Adrenal gland (tissue), 12 donors: ENCODE measurements around the gene PIK3AP1. TPM values are rescaled to one million over a fixed set of nuclear protein-coding genes. Genes with fewer than 3 reads are reported as not detected.
A peak's percentile ranks its signal among the peaks of the same experiment; 100 is the strongest.

Experiments used
- DNase-seq, 7 donors: peaks; one replicate each; pipeline ENCODE4 v3.0.0-alpha.2; 2019 to 2020
- H3K27ac ChIP-seq, 5 donors: fragments of 200-600 bp; sonication (generic) in 4 of 5; 1 replicate in 3 of 5; 2 replicates in 2 of 5; pipeline versions ENCODE4 v1.5.1 to v1.8.0; 2016 to 2020; ENCODE audit warnings: mild to moderate bottlenecking in 1 of 5
- H3K27me3 ChIP-seq: fragments of 200-600 bp; 2 replicates; pipeline ENCODE4 v1.8.0; 2021
- H3K36me3 ChIP-seq, 2 donors: fragments of 200-600 bp; replicated peaks in 1 of 2; 1 replicate in 1 of 2; 2 replicates in 1 of 2; pipeline versions ENCODE4 v1.5.1 to v1.8.0; 2018 to 2022
- H3K4me1 ChIP-seq, 2 donors: fragments of 200-600 bp; replicated peaks in 1 of 2; 1 replicate in 1 of 2; 2 replicates in 1 of 2; pipeline versions ENCODE4 v1.5.1 to v1.8.0; 2018 to 2021
- H3K4me3 ChIP-seq, 4 donors: fragments of 200-600 bp; sonication (generic) in 3 of 4; one replicate each; pipeline ENCODE4 v1.5.1; 2016 to 2018
- H3K9me3 ChIP-seq, 3 donors: fragments of 200-600 bp; sonication (generic) in 1 of 3; replicated peaks in 1 of 3; 1 replicate in 2 of 3; 2 replicates in 1 of 3; pipeline versions ENCODE4 v1.5.1 to v1.8.0; 2016 to 2021
- POLR2A ChIP-seq, 2 donors: fragments of 450-650 bp; IDR thresholded peaks; one replicate each; pipeline ENCODE4 v1.6.1; 2017; ENCODE audit warnings: antibody characterized with exemption in 2 of 2, mild to moderate bottlenecking in 2 of 2, moderate library complexity in 1 of 2
- WGBS, 4 donors: extraction: QIAGEN DNeasy Blood & Tissue Kit in 2 of 4; methylation state at CpG; one replicate each; pipeline versions ENCODE4 v1.1.5 to v1.1.7; 2013 to 2017; 5-methylcytosine and 5-hydroxymethylcytosine counted together
- intact Hi-C, 2 donors: fragments of 100-400 bp; cut with DNase I; formaldehyde crosslinking; loops; one replicate each; pipeline versions ENCODE4 v1.14.1 to v1.15.0; 2022 to 2023
- polyA plus RNA-seq, 3 donors: library from polyadenylated mRNA; stranded (reverse); fragments of 200-250 nt in 2 of 3; fragments of 350-450 nt in 1 of 3; fragmentation: Illumina TruSeq in 1 of 3; extraction: RNeasy Lipid Tissue Mini Kit (QIAGEN cat#74804) in 1 of 3; gene quantifications; one replicate each; pipeline ENCODE4 v1.2.3, GENCODE V29; 2013 to 2014
- total RNA-seq, 9 donors: library from RNA; depleted of rRNA in 4 of 9; stranded (reverse); fragments of >200 nt in 4 of 9; fragments of 120-200 nt in 1 of 9; fragmentation: NEBNext Ultra II Directional in 1 of 9; extraction: Animal tissue kit (Norgen Biotek cat#: 25700) in 1 of 9; gene quantifications; one replicate each; pipeline versions ENCODE4 v1.1.0 to v1.2.4, GENCODE V29; 2013 to 2023
- TF ChIP-seq, protein P1 (sequence below), 6 experiments: fragments of 450-650 bp in 4 of 6; fragments of 200-600 bp in 2 of 6; sonication (generic) in 1 of 6; IDR thresholded peaks; 1 replicate in 5 of 6; 2 replicates in 1 of 6; pipeline versions ENCODE4 v1.5.1 to v1.8.0; 2016 to 2021; ENCODE audit warnings: antibody characterized with exemption in 6 of 6, mild to moderate bottlenecking in 2 of 6, moderate library complexity in 1 of 6
- donor health status: healthy with polysubstance abuse.
- donor health status: Bipolar disorder and iron deficiency.
- donor health status: DM: yes; HTN: yes; CAD: no.
- donor health status: DM: no; HTN: no; CAD: no.
- donor health status: DM: no; HTN: no; CAD: no.
- donor health status: DM: yes; HTN: yes; CAD: no.

Gene PIK3AP1
- total and polyA plus RNA-seq, 12 donors: 2.0 to 38.5 (median 10.4) TPM

DNA sequence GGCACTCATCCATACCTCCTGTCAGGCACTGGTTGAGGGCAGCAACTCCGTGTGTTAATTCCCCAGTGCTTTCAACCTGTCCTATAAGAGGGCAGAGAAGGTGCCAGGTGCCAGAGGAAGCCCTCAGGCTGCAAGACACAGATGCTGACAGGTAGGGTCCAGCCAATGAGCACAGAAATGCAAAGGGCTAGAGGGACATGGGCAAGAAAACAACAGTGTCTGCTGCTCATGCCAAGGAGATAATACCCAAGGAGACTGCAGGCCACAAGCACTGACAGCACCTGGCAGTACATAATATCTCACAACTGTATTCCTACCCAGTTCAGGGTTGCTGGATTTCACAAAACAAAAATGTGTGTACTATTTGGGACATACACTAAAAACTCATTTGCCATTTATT, 95.1 kb downstream of the PIK3AP1 start:
- Histone ChIP-seq H3K27me3 (no peaks in the 10 kb centered on the region), H3K27ac (no peak overlapping the region), H3K36me3 (no peaks in the 10 kb centered on the region), H3K9me3 (no peaks in the 10 kb centered on the region), H3K4me1 (peaks cover under 1 to 1% of the 10 kb centered on the region in 2 donors), H3K4me3 (no peak overlapping the region)
- WGBS, 4 donors: 43 to 86% (median 79%) methylated on average over 1 of the region's 1 CpG
- TF ChIP-seq, protein P1, sequence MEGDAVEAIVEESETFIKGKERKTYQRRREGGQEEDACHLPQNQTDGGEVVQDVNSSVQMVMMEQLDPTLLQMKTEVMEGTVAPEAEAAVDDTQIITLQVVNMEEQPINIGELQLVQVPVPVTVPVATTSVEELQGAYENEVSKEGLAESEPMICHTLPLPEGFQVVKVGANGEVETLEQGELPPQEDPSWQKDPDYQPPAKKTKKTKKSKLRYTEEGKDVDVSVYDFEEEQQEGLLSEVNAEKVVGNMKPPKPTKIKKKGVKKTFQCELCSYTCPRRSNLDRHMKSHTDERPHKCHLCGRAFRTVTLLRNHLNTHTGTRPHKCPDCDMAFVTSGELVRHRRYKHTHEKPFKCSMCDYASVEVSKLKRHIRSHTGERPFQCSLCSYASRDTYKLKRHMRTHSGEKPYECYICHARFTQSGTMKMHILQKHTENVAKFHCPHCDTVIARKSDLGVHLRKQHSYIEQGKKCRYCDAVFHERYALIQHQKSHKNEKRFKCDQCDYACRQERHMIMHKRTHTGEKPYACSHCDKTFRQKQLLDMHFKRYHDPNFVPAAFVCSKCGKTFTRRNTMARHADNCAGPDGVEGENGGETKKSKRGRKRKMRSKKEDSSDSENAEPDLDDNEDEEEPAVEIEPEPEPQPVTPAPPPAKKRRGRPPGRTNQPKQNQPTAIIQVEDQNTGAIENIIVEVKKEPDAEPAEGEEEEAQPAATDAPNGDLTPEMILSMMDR (IDR thresholded peaks at IDR 0.05): no peak
- TF ChIP-seq POLR2A (IDR thresholded peaks at IDR 0.05): no peak
- no peak for DNase-seq
- intact Hi-C loops: no loop called here

- WGBS, 4 donors: 85 to 88% (median 85%) methylated on average over 6 of the region's 6 CpGs
- no peak overlapping the region for H3K4me3 ChIP-seq
- no peaks in the 10 kb centered on the region for H3K36me3 ChIP-seq
- peaks cover 17 to 23% of the 10 kb centered on the region in 2 donors for H3K4me1 ChIP-seq
- H3K9me3 ChIP-seq: no peaks in the 10 kb centered on the region
- TF ChIP-seq, protein P1 (IDR thresholded peaks at IDR 0.05): no peak
- no peak for TF ChIP-seq POLR2A (IDR thresholded peaks at IDR 0.05)
- no peak overlapping the region for H3K27ac ChIP-seq
- DNase-seq: no peak
- no peaks in the 10 kb centered on the region for H3K27me3 ChIP-seq
- intact Hi-C loops: no loop called here
Observed at GRCh38 chr10:96622013-96622787, 98.1 kb downstream of the PIK3AP1 start.

GRCh38 chr10:96619796-96620773, 100.2 kb downstream of the PIK3AP1 start:
- Histone ChIP-seq H3K36me3 (no peaks in the 10 kb centered on the region), H3K27me3 (no peaks in the 10 kb centered on the region), H3K4me1 (peaks cover 17 to 23% of the 10 kb centered on the region in 2 donors), H3K9me3 (no peaks in the 10 kb centered on the region), H3K27ac (peak overlapping the region in 1 of 5 donors; percentile 45), H3K4me3 (no peak overlapping the region)
- peak in 2 of 7 donors; percentile 11 to 21 for DNase-seq
- TF ChIP-seq, protein P1 (IDR thresholded peaks at IDR 0.05): no peak
- no peak for TF ChIP-seq POLR2A (IDR thresholded peaks at IDR 0.05)
- intact Hi-C loops: no loop called here
- 72 to 77% (median 75%) methylated on average over 17 of the region's 17 CpGs for WGBS, 4 donors

DNA sequence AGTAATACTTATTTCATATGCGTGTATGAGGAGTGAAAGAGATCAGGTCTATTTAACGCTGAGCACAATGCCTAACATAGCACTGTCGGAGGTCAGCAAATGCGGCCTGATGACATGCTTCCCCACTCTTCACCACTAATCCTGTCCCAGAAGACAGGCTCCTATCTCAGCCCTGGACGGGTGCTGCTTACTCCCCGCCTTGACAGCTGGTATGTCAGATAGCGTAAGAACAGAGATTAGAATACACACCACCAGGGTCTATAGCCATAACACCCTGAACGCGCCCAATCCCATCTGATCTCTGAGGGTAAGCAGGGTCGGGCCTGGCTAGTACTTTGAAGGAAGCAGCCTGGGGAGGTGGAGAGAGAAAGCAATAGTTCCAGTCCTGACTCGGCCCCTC, 101.2 kb downstream of the PIK3AP1 start:
- H3K4me1 ChIP-seq: peaks cover 17 to 23% of the 10 kb centered on the region in 2 donors
- no peaks in the 10 kb centered on the region for H3K27me3 ChIP-seq
- TF ChIP-seq, protein P1 (IDR thresholded peaks at IDR 0.05): no peak
- TF ChIP-seq POLR2A (IDR thresholded peaks at IDR 0.05): no peak
- H3K9me3 ChIP-seq: no peaks in the 10 kb centered on the region
- intact Hi-C loops: no loop called here
- peak overlapping the region in 4 of 5 donors; percentile 45 to 76 (median 54) for H3K27ac ChIP-seq
- peak in 1 of 7 donors; percentile 11 for DNase-seq
- 81 to 91% (median 84%) methylated on average over 8 to 11 of the region's 11 CpGs for WGBS, 4 donors
- H3K4me3 ChIP-seq: no peak overlapping the region
- H3K36me3 ChIP-seq: no peaks in the 10 kb centered on the region
